ENCODE results near the gene ITGA11. TPM values are rescaled to one million over a fixed set of nuclear protein-coding genes. Genes with fewer than 3 reads are reported as not detected.

The ITGA11 gene
- total RNA-seq, 2 experiments from 2014 or later: under 0.01 TPM; not detected in 1

DNA sequence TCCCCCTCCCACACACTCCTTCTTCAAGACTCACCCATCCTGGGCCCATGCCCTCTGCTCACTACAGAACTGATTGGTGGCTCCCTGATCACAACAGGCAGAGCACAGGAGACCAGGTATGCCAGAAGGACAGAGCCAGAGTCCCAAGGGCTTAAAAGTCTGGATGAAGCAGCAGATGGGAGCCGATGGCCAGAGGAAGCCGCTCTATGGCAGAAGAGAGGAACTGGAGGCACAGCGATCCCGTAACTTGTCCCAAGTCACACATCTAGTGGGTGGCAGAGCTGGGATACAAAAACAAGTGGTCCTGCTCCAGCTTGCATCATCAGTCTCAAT is 20.7 kb downstream of the ITGA11 start:
- Histone ChIP-seq H3K79me2 (ENCODE audit: insufficient read depth, low read depth, low read length) (no peaks in the 10 kb centered on the region), H3K9me3 (ENCODE audit: low read length) (no peaks in the 10 kb centered on the region), H3K4me2 (ENCODE audit: low read length) (no peak overlapping the region), H2AFZ (ENCODE audit: low read length) (no peak overlapping the region), H3K4me1 (ENCODE audit: insufficient read depth, low read length, poor library complexity, severe bottlenecking) (no peaks in the 10 kb centered on the region), H3K36me3 (ENCODE audit: insufficient read depth, low read length) (no peaks in the 10 kb centered on the region), H4K20me1 (ENCODE audit: insufficient read depth, low read length) (no peaks in the 10 kb centered on the region), H3K27ac (ENCODE audit: low read depth, low read length, poor library complexity, severe bottlenecking) (no peak overlapping the region), H3K9me2 (ENCODE audit: insufficient read depth, low read length) (no peaks in the 10 kb centered on the region), H3K4me3 (ENCODE audit: low read depth, low read length, poor library complexity, severe bottlenecking) (no peak overlapping the region)
- ChIA-PET POLR2A (interaction anchor here (0.6 kb wide), 1 partner anchor 43 kb away, joined by 4 read pairs; no protein-coding TSS in a partner anchor), CTCF (ENCODE audit: unreplicated experiment) (no interaction called here)
- intact Hi-C loops (cut with micrococcal nuclease; ENCODE audit: unreplicated experiment): no loop called here
- DNase-seq (ENCODE audit: low spot score): no peak
- TF ChIP-seq EZH2phosphoT487 (IDR thresholded peaks at IDR 0.05; ENCODE audit: borderline replicate concordance, low read depth, low read length): no peak
- TF ChIP-seq, protein P1, sequence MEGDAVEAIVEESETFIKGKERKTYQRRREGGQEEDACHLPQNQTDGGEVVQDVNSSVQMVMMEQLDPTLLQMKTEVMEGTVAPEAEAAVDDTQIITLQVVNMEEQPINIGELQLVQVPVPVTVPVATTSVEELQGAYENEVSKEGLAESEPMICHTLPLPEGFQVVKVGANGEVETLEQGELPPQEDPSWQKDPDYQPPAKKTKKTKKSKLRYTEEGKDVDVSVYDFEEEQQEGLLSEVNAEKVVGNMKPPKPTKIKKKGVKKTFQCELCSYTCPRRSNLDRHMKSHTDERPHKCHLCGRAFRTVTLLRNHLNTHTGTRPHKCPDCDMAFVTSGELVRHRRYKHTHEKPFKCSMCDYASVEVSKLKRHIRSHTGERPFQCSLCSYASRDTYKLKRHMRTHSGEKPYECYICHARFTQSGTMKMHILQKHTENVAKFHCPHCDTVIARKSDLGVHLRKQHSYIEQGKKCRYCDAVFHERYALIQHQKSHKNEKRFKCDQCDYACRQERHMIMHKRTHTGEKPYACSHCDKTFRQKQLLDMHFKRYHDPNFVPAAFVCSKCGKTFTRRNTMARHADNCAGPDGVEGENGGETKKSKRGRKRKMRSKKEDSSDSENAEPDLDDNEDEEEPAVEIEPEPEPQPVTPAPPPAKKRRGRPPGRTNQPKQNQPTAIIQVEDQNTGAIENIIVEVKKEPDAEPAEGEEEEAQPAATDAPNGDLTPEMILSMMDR (conservative IDR thresholded peaks at IDR 0.05; ENCODE audit: low read length): no peak
- no TSS peak for BruUV-seq (replicated peaks)

DNA sequence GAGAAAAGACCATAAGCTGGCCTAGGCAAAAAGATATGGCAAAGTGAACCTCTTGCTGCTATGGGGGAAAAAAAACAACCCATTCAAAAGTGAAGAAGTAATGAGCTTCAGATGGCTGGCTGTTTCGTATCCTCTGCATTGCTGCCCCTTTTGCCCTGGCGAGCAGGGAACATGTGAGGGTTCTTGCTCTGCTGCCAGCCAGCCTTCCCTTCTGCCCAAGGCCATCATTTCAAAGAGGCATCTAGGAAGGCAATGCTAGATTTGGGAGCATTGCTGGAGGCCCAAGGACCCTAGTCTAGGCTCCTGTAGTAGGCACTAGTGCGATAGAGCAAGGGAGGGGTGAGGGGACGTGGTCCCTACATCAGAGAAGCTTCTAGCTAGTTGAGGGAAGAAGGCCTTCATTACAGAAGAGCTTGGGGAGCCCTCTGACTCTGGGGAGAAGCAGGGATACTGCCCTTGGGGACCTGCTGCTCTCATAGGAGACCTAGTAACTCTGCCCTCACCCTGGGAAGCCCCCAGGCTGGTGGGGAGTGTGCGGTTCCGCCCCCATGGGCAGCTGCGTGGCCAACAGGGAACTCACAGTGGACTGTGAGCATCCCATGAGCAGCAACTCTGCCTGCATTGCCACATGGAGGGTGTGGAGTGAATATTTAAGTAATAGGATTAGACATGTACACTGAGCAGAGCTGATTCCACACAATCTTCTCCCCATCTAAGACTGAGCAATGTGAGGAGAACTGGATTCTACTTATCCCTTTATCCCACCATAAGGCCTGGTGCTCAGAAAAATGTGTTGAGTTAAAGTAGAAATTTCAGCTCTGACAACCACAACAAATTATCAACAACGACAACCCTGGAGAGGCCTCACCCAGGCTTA is 21.3 kb downstream of the ITGA11 start:
- intact Hi-C loops (cut with micrococcal nuclease; ENCODE audit: unreplicated experiment): no loop called here
- ChIA-PET CTCF (ENCODE audit: unreplicated experiment) (no interaction called here), POLR2A (interaction anchor here (0.6 kb wide), 1 partner anchor 44 kb away, joined by 4 read pairs; no protein-coding TSS in a partner anchor)
- H3K9me3 ChIP-seq (ENCODE audit: low read length): no peaks in the 10 kb centered on the region
- H3K4me3 ChIP-seq (ENCODE audit: low read depth, low read length, poor library complexity, severe bottlenecking): no peak overlapping the region
- no peaks in the 10 kb centered on the region for H3K79me2 ChIP-seq (ENCODE audit: insufficient read depth, low read depth, low read length)
- no peaks in the 10 kb centered on the region for H3K4me1 ChIP-seq (ENCODE audit: insufficient read depth, low read length, poor library complexity, severe bottlenecking)
- TF ChIP-seq, protein P1 (conservative IDR thresholded peaks at IDR 0.05; ENCODE audit: low read length): no peak
- TF ChIP-seq EZH2phosphoT487 (IDR thresholded peaks at IDR 0.05; ENCODE audit: borderline replicate concordance, low read depth, low read length): no peak
- no peaks in the 10 kb centered on the region for H3K9me2 ChIP-seq (ENCODE audit: insufficient read depth, low read length)
- no peak for DNase-seq (ENCODE audit: low spot score)
- no TSS peak for BruUV-seq (replicated peaks)
- H3K4me2 ChIP-seq (ENCODE audit: low read length): no peak overlapping the region
- H3K27ac ChIP-seq (ENCODE audit: low read depth, low read length, poor library complexity, severe bottlenecking): no peak overlapping the region
- no peaks in the 10 kb centered on the region for H3K36me3 ChIP-seq (ENCODE audit: insufficient read depth, low read length)
- H2AFZ ChIP-seq (ENCODE audit: low read length): no peak overlapping the region
- H4K20me1 ChIP-seq (ENCODE audit: insufficient read depth, low read length): no peaks in the 10 kb centered on the region

DNA sequence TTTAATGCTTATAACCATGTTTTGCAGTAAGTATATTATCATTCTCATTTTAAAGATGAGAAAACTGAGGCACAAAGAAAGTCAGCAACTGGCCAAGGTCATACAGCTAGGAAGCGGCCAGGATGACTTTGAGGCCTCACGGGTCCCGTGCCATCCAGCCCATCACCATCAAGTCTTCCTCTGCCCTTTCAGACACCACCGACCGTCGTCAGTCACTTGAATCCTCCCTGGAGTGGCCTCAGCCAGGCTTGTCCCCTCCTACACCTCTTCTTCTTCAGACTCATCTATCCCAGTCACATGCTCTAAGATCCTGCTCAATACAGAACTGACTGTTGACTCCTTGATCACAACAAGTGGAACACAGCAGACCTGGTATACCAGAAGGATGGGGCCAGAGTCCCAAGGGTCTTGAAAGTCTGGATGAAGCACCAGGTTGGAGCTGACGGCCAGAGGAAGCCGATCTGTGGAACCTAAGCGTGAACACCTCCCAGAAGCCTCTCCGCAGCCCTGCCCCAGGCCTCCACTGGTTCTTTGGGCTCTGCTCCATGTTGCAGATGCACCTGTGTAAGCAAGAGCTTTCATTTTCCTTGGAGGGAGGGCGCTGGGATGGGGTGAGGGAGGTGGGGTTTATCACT is 22.1 kb downstream of the ITGA11 start:
- no TSS peak for BruUV-seq (replicated peaks)
- H3K4me3 ChIP-seq (ENCODE audit: low read depth, low read length, poor library complexity, severe bottlenecking): no peak overlapping the region

More for the DNA sequence above, 22.1 kb downstream of the ITGA11 start:
- Histone ChIP-seq H4K20me1 (ENCODE audit: insufficient read depth, low read length) (no peaks in the 10 kb centered on the region), H3K9me2 (ENCODE audit: insufficient read depth, low read length) (no peaks in the 10 kb centered on the region), H3K79me2 (ENCODE audit: insufficient read depth, low read depth, low read length) (no peaks in the 10 kb centered on the region), H2AFZ (ENCODE audit: low read length) (no peak overlapping the region), H3K27ac (ENCODE audit: low read depth, low read length, poor library complexity, severe bottlenecking) (no peak overlapping the region), H3K4me1 (ENCODE audit: insufficient read depth, low read length, poor library complexity, severe bottlenecking) (no peaks in the 10 kb centered on the region), H3K4me2 (ENCODE audit: low read length) (no peak overlapping the region), H3K9me3 (ENCODE audit: low read length) (no peaks in the 10 kb centered on the region), H3K36me3 (ENCODE audit: insufficient read depth, low read length) (no peaks in the 10 kb centered on the region)
- no peak for DNase-seq (ENCODE audit: low spot score)
- POLR2A ChIA-PET: no interaction called here
- CTCF ChIA-PET (ENCODE audit: unreplicated experiment): no interaction called here
- intact Hi-C loops (cut with micrococcal nuclease; ENCODE audit: unreplicated experiment): no loop called here
- no peak for TF ChIP-seq EZH2phosphoT487 (IDR thresholded peaks at IDR 0.05; ENCODE audit: borderline replicate concordance, low read depth, low read length)
